ENCODE results near the gene PRXL2B.
A peak's percentile ranks its signal among the peaks of the same experiment; 100 is the strongest.
"Not testable (repeated sequence)": the region's sequence is repeated elsewhere in the genome, so short reads cannot be mapped to it uniquely, and the experiment has no call there.

Gene PRXL2B

GRCh38 chr1:2575801-2576663 lies 10.5 kb upstream of the PRXL2B start:
- DNase-seq (ENCODE audit: low read depth): no peak
- H3K4me3 ChIP-seq (ENCODE audit: low read length): no peak overlapping the region
- TF ChIP-seq CTCF (IDR thresholded peaks at IDR 0.05; ENCODE audit: insufficient read depth, low read depth, low read length, missing control alignments): no peak

- not testable (repeated sequence) for H3K4me3 ChIP-seq (ENCODE audit: low read length); DNase-seq (ENCODE audit: low read depth)
Observed at GRCh38 chr1:2577565-2578075, 9.0 kb upstream of the PRXL2B start.

- DNase-seq (ENCODE audit: low read depth): no peak
- no peak for TF ChIP-seq CTCF (IDR thresholded peaks at IDR 0.05; ENCODE audit: insufficient read depth, low read depth, low read length, missing control alignments)
- H3K4me3 ChIP-seq (ENCODE audit: low read length): no peak overlapping the region
Observed at GRCh38 chr1:2578758-2579118, 7.8 kb upstream of the PRXL2B start.

GRCh38 chr1:2580691-2581090 lies 5.9 kb upstream of the PRXL2B start:
- DNase-seq (ENCODE audit: low read depth): no peak
- no peak for TF ChIP-seq CTCF (IDR thresholded peaks at IDR 0.05; ENCODE audit: insufficient read depth, low read depth, low read length, missing control alignments)
- no peak overlapping the region for H3K4me3 ChIP-seq (ENCODE audit: low read length)

GRCh38 chr1:2582391-2582790 lies 4.2 kb upstream of the PRXL2B start:
- no peak for DNase-seq (ENCODE audit: low read depth)
- H3K4me3 ChIP-seq (ENCODE audit: low read length): no peak overlapping the region
- TF ChIP-seq CTCF (IDR thresholded peaks at IDR 0.05; ENCODE audit: insufficient read depth, low read depth, low read length, missing control alignments): no peak

GRCh38 chr1:2583331-2583791 lies 3.2 kb upstream of the PRXL2B start:
- no peak for TF ChIP-seq CTCF (IDR thresholded peaks at IDR 0.05; ENCODE audit: insufficient read depth, low read depth, low read length, missing control alignments)
- no peak overlapping the region for H3K4me3 ChIP-seq (ENCODE audit: low read length)
- DNase-seq (ENCODE audit: low read depth): no peak

GRCh38 chr1:2583871-2584351 lies 2.7 kb upstream of the PRXL2B start:
- TF ChIP-seq CTCF (IDR thresholded peaks at IDR 0.05; ENCODE audit: insufficient read depth, low read depth, low read length, missing control alignments): no peak
- H3K4me3 ChIP-seq (ENCODE audit: low read length): no peak overlapping the region
- peak; percentile 23 for DNase-seq (ENCODE audit: low read depth)
